Neural cell (in vitro differentiated cells): ENCODE data around the gene GPR157.
"Not testable (repeated sequence)": the region's sequence is repeated elsewhere in the genome, so short reads cannot be mapped to it uniquely, and the experiment has no call there.

ENCODE experiments used
- CTCF ChIP-seq: fragments of 450-650 bp; IDR thresholded peaks from 2 replicates; pipeline ENCODE4 v1.5.1; 2014; ENCODE audit warnings: antibody characterized with exemption, mild to moderate bottlenecking, moderate library complexity; ENCODE audit not compliant: poor library complexity, severe bottlenecking
- EP300 ChIP-seq: fragments of 450-650 bp; conservative IDR thresholded peaks from 2 replicates; pipeline ENCODE4 v1.6.1; 2014; ENCODE audit warnings: antibody characterized with exemption, mild to moderate bottlenecking, moderate library complexity; ENCODE audit not compliant: poor library complexity, severe bottlenecking
- EZH2 ChIP-seq: fragments of 200-600, 300-800 bp; shearing (Covaris generic), sonication (generic); IDR thresholded peaks from 2 replicates; pipeline ENCODE4 v1.6.1; 2014; ENCODE audit warnings: antibody characterized with exemption, low read length, borderline replicate concordance, mild to moderate bottlenecking; ENCODE audit not compliant: insufficient read depth, poor library complexity, severe bottlenecking

- not testable (repeated sequence) for TF ChIP-seq CTCF, EP300, EZH2
These were observed 15.6 kb upstream of the GPR157 start for GRCh38 chr1:9144494-9144893.
